ENCODE results near the gene TP53TG5. TPM values are rescaled to one million over a fixed set of nuclear protein-coding genes. Genes with fewer than 3 reads are reported as not detected.

Gene TP53TG5
- total and polyA plus RNA-seq, 4 donors, result 0.03 to 0.28 TPM; not detected in 2

DNA sequence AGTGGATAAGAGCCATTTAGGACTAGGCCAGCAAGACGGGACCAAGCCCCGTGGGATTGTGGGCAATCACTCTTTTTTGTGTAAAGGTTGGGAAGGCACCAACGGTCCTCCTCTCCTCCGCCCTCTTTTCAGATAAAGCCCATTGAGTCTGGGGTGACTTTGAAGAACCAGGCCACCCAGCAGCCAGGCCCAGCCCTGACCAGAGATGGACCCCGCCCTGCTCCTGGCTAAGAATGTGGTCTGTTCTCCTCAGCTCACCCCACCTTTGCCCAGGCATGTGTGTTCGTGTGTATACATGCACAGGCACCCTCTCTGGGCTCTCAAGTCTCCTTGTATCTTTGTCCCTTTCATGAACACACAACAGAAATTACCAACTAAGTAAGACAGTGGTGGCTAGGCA is 39.0 kb downstream of the TP53TG5 start:
- H3K9me3 ChIP-seq (ENCODE audit: control insufficient read depth in 4 of 4, insufficient read depth in 3 of 4, low read length in 3 of 4), result no peaks in the 10 kb centered on the region
- WGBS, 2 donors, result 76 to 91% methylated on average over 6 of the region's 6 CpGs
- peaks cover 0 to 15% (median 8%) of the 10 kb centered on the region in 4 donors for H3K36me3 ChIP-seq (ENCODE audit: control insufficient read depth in 4 of 4, insufficient read depth in 4 of 4, low read length in 4 of 4)
- no peak for ATAC-seq (ENCODE audit: insufficient read depth, low FRiP score)
- H3K4me1 ChIP-seq (ENCODE audit: control insufficient read depth in 5 of 5, insufficient read depth in 5 of 5, low read length in 5 of 5), result peaks cover 3 to 33% (median 16%) of the 10 kb centered on the region in 5 donors
- H3K27me3 ChIP-seq (ENCODE audit: control insufficient read depth in 3 of 3, insufficient read depth in 3 of 3, low read length in 2 of 3), result no peaks in the 10 kb centered on the region
- TF ChIP-seq, protein P1, sequence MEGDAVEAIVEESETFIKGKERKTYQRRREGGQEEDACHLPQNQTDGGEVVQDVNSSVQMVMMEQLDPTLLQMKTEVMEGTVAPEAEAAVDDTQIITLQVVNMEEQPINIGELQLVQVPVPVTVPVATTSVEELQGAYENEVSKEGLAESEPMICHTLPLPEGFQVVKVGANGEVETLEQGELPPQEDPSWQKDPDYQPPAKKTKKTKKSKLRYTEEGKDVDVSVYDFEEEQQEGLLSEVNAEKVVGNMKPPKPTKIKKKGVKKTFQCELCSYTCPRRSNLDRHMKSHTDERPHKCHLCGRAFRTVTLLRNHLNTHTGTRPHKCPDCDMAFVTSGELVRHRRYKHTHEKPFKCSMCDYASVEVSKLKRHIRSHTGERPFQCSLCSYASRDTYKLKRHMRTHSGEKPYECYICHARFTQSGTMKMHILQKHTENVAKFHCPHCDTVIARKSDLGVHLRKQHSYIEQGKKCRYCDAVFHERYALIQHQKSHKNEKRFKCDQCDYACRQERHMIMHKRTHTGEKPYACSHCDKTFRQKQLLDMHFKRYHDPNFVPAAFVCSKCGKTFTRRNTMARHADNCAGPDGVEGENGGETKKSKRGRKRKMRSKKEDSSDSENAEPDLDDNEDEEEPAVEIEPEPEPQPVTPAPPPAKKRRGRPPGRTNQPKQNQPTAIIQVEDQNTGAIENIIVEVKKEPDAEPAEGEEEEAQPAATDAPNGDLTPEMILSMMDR (IDR thresholded peaks at IDR 0.05; ENCODE audit: control extremely low read depth, extremely low read depth), result no peak
- no peak overlapping the region for H3K4me3 ChIP-seq
- DNase-seq, result no peak
- H3K27ac ChIP-seq (ENCODE audit: low read depth in 1 of 2, low read length in 1 of 2), result peak overlapping the region; percentile 84 to 89
- H3K9ac ChIP-seq (ENCODE audit: insufficient read depth in 1 of 2, low read length in 2 of 2), result no peak overlapping the region

DNA sequence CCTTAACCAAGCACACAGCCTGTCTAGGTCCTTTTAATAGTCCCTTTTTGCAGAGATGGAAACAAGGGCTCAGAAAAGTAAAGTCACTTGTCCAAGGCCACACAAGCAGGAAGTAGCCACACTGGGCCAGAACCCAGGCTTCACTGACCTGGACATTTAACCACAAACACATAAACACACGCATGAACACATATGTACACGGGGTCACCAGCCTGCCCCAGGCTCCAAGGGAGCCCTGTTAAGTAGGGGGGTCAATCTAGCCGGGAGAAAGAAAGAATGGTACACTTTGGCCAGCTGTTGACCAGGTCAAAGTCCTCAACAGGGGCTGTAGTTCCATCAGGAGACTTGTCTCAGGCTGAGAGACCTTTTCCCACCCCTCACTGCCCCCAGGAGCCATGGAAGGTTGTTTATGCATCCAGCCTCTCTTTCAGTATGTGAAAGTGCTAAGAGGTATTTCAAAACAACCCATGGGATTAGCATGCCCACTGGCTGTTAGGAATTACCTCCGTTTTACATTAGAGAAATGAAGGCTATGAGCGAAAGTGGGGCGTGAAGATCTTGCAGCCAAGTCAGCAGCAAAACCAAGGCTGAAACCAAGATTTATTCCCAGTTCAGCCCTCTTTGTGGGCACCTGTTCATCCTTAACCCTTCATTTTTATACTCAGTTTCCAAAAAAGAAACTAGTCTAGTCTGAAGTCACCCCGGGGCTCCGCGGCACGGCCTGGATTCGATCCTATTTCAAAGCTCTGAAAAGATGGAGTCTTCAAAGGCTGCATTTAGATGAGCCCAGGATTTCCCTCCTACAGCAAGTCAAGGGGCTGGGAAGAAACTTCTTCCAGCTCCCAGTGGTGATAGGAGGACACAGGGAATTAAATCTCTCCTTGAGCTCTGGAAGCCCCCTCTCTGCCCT is 39.7 kb downstream of the TP53TG5 start:
- Histone ChIP-seq H3K4me3 (no peak overlapping the region), H3K36me3 (ENCODE audit: control insufficient read depth in 4 of 4, insufficient read depth in 4 of 4, low read length in 4 of 4) (peaks cover 0 to 15% (median 8%) of the 10 kb centered on the region in 4 donors), H3K9me3 (ENCODE audit: control insufficient read depth in 4 of 4, insufficient read depth in 3 of 4, low read length in 3 of 4) (no peaks in the 10 kb centered on the region), H3K9ac (ENCODE audit: insufficient read depth in 1 of 2, low read length in 2 of 2) (no peak overlapping the region), H3K27me3 (ENCODE audit: control insufficient read depth in 3 of 3, insufficient read depth in 3 of 3, low read length in 2 of 3) (no peaks in the 10 kb centered on the region), H3K27ac (ENCODE audit: low read depth in 1 of 2, low read length in 1 of 2) (peak overlapping the region; percentile 84 to 89), H3K4me1 (ENCODE audit: control insufficient read depth in 5 of 5, insufficient read depth in 5 of 5, low read length in 5 of 5) (peaks cover 3 to 30% (median 13%) of the 10 kb centered on the region in 5 donors)
- DNase-seq (no peak), ATAC-seq (ENCODE audit: insufficient read depth, low FRiP score) (no peak)
- TF ChIP-seq, protein P1 (IDR thresholded peaks at IDR 0.05; ENCODE audit: control extremely low read depth, extremely low read depth), result no peak
- WGBS, 2 donors, result 82 to 92% methylated on average over 11 of the region's 11 CpGs

DNA sequence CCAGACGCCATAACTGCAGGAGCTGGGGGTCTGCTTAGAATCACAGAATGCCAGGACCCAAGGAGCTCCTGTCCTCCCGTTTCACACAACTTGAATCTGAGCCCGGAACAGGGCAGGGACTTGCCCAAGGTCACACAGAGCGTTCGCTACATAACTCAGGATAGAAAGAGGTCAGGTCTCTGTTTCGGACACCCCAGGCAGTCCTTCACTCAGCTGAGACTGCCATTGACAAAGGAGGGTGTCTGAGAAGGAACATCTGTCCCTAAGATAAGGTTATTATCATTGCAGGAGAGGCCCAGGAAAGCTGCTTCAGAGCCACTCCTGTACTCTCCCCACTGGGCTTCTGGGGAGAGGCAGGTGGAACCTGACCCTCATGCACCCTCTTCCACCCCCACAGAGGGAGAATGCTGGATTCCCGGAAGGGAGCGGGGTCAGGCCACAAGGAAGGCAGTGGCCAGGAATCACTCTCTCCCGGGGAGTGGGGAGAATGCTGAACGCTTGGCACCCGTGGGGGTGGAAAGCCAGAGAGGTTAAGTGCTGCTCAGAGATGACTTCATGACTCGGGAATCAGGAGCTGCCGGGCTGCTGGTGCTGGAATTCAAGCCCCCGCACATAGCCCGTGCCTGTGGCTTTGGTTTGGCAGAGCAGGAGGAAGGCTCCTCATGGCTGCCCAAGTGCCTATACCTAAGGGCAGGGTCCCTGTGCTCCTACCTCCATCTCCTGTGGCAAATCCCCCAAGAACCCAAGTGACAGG is 40.6 kb downstream of the TP53TG5 start:
- no peak overlapping the region for H3K4me3 ChIP-seq
- ATAC-seq (ENCODE audit: insufficient read depth, low FRiP score) (peak; percentile 32), DNase-seq (peak in 1 of 3 donors; percentile 47)
- TF ChIP-seq, protein P1 (IDR thresholded peaks at IDR 0.05; ENCODE audit: control extremely low read depth, extremely low read depth), result no peak
- H3K27me3 ChIP-seq (ENCODE audit: control insufficient read depth in 3 of 3, insufficient read depth in 3 of 3, low read length in 2 of 3), result no peaks in the 10 kb centered on the region
- no peak overlapping the region for H3K9ac ChIP-seq (ENCODE audit: insufficient read depth in 1 of 2, low read length in 2 of 2)
- H3K9me3 ChIP-seq (ENCODE audit: control insufficient read depth in 4 of 4, insufficient read depth in 3 of 4, low read length in 3 of 4), result no peaks in the 10 kb centered on the region
- 58 to 81% methylated on average over 15 of the region's 15 CpGs for WGBS, 2 donors
- peaks cover 0 to 20% (median 11%) of the 10 kb centered on the region in 4 donors for H3K36me3 ChIP-seq (ENCODE audit: control insufficient read depth in 4 of 4, insufficient read depth in 4 of 4, low read length in 4 of 4)
- H3K4me1 ChIP-seq (ENCODE audit: control insufficient read depth in 5 of 5, insufficient read depth in 5 of 5, low read length in 5 of 5), result peaks cover 0 to 22% (median 12%) of the 10 kb centered on the region in 5 donors
- H3K27ac ChIP-seq (ENCODE audit: low read depth in 1 of 2, low read length in 1 of 2), result peak overlapping the region; percentile 84 to 89

All from lung (tissue), 12 donors.